Body of pancreas (tissue), 4 donors: Measurements from ENCODE around the gene TIA1.

ENCODE experiments used
- CTCF ChIP-seq, 7 experiments: fragments of 450-650 bp in 4 of 7; fragments of 200-600 bp in 3 of 7; sonication (generic) in 3 of 7; IDR thresholded peaks; one replicate each; pipeline ENCODE4 v1.5.1; 2016 to 2019; ENCODE audit warnings: antibody characterized with exemption in 7 of 7
- POLR2A ChIP-seq, 3 donors: fragments of 450-650 bp; IDR thresholded peaks; one replicate each; pipeline ENCODE4 v1.6.1; 2016; ENCODE audit warnings: antibody characterized with exemption in 3 of 3, mild to moderate bottlenecking in 2 of 3

DNA sequence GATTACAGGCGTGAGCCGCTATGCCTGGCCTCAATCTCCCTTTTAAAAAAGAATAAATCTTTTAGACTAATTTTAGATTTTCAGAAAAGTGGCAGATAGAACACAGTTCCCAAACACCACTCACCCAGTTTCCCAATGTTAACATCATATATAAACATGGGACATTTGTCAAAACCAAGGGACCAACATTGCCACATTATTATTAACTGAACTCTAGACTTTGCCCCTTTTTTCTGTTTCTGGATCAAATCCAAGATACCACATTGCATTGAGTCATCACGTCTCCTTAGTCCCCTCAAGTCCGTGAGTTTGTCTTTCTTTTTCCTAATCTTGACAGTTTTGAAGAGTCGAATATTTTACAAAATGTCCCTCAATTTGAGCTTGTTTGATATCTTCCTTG, 60.0 kb downstream of the TIA1 start:
- TF ChIP-seq CTCF (IDR thresholded peaks at IDR 0.05) (no peak), POLR2A (IDR thresholded peaks at IDR 0.05) (no peak)
